ENCODE data around the gene MBNL1. TPM values are rescaled to one million over a fixed set of nuclear protein-coding genes. Genes with fewer than 3 reads are reported as not detected.

The MBNL1 gene
- total and polyA plus RNA-seq, 7 experiments from 2014 or later, result 371 to 675 (median 497) TPM

DNA sequence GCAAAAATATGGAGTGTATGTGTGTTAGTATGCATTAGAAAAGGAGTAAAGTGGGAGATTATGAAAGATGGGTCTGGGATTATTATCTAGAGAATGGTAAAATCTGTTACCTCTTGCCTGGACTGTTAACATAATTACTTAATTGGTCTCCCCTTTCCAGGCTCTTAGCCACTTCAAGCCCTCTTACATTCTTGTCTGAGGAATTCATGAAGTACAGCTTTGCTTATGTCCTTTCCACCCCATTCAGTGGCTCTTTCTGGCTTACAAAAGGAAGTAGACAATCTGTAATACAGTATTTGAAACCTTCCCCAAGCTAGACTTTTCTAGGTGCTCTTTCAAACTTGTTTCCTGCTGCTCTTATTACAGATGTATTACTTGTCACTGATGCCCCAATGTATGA, 129.8 kb downstream of the MBNL1 start:
- ChIA-PET POLR2A (interaction anchor here (1.0 kb wide), 1 partner anchor 38 kb away, joined by 3 read pairs; no protein-coding TSS in a partner anchor), CTCF (interaction anchor here (0.6 kb wide), 1 partner anchor 77 kb away, joined by 3 read pairs; no protein-coding TSS in a partner anchor)
- ATAC-seq (no peak), DNase-seq (no peak)
- H3K4me1 Mint-ChIP-seq, result peaks cover 43 to 89% (median 73%) of the 10 kb centered on the region in 7 donors
- no peaks in the 10 kb centered on the region for H3K27me3 ChIP-seq (ENCODE audit: control insufficient read depth in 2 of 2, insufficient read depth in 2 of 2, low read length in 2 of 2)
- no peak overlapping the region for H3K4me3 ChIP-seq (ENCODE audit: low read length)
- peaks cover 8 to 30% (median 18%) of the 10 kb centered on the region in 3 experiments for H3K36me3 ChIP-seq (ENCODE audit: control insufficient read depth in 2 of 3, insufficient read depth in 3 of 3, low read length in 3 of 3)
- H3K9me3 Mint-ChIP-seq, result peaks cover 0 to 5% (median 0%) of the 10 kb centered on the region in 11 donors
- intact Hi-C loops (cut with micrococcal nuclease), result loop anchor here in 1 of 2 donors (1.0 kb wide), 2 partner anchors 8 to 10 kb away; no protein-coding TSS in a partner anchor
- H3K9me3 ChIP-seq (ENCODE audit: control insufficient read depth in 2 of 3, low read length in 3 of 3), result no peaks in the 10 kb centered on the region
- no peaks in the 10 kb centered on the region for H3K27me3 Mint-ChIP-seq
- H3K36me3 Mint-ChIP-seq, result peaks cover 7 to 63% (median 38%) of the 10 kb centered on the region in 5 donors
- H3K27ac ChIP-seq (ENCODE audit: low read depth, low read length), result peak overlapping the region; percentile 48
- H3K4me3 Mint-ChIP-seq, result peak overlapping the region in 8 of 10 donors; percentile 9 to 71 (median 33)
- peak overlapping the region in 8 of 9 donors; percentile 23 to 89 (median 63) for H3K27ac Mint-ChIP-seq
- H3K4me1 ChIP-seq (ENCODE audit: control insufficient read depth in 2 of 2, insufficient read depth in 2 of 2, low read length in 2 of 2), result peaks cover 39 to 49% of the 10 kb centered on the region in 2 donors

DNA sequence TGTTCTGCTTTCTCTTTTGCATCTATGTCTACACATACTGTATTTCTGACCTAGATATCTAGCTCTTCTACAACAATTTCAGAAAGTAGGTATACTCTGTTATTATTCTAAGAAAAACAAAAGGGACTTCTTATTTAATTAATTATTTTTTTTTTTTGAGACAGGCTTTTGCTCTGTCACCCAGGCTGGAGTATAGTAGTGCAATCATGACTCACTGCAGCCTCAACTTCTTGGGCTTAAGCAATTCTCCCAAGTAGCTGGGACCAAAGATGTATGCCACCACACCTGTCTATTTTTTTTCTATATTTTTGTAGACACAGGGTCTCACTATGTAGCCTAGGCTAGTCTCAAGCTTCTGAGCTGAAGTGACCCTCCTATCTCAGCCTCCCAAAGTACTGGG, 130.6 kb downstream of the MBNL1 start:
- Mint-ChIP-seq H3K36me3 (peaks cover 7 to 60% (median 35%) of the 10 kb centered on the region in 5 donors), H3K27me3 (no peaks in the 10 kb centered on the region), H3K27ac (peak overlapping the region in 8 of 9 donors; percentile 20 to 89 (median 66)), H3K4me1 (peaks cover 49 to 91% (median 78%) of the 10 kb centered on the region in 7 donors), H3K9me3 (peaks cover 0 to 5% (median 0%) of the 10 kb centered on the region in 11 donors), H3K4me3 (peak overlapping the region in 7 of 10 donors; percentile 22 to 76 (median 38))
- ChIA-PET POLR2A (interaction anchor here (0.6 to 1.2 kb wide), 5 partner anchors 9 to 1220 kb away, joined by 3 to 11 read pairs (median 5); no protein-coding TSS in a partner anchor), CTCF (interaction anchor here (0.6 to 0.7 kb wide), 3 partner anchors 38 to 376 kb away, joined by 3 read pairs; no protein-coding TSS in a partner anchor)
- intact Hi-C loops (cut with micrococcal nuclease), result no loop called here
- no peaks in the 10 kb centered on the region for H3K27me3 ChIP-seq (ENCODE audit: control insufficient read depth in 2 of 2, insufficient read depth in 2 of 2, low read length in 2 of 2)
- ATAC-seq, result no peak
- H3K36me3 ChIP-seq (ENCODE audit: control insufficient read depth in 2 of 3, insufficient read depth in 3 of 3, low read length in 3 of 3), result peaks cover 8 to 25% (median 18%) of the 10 kb centered on the region in 3 experiments
- H3K4me1 ChIP-seq (ENCODE audit: control insufficient read depth in 2 of 2, insufficient read depth in 2 of 2, low read length in 2 of 2), result peaks cover 48 to 56% of the 10 kb centered on the region in 2 donors
- no peaks in the 10 kb centered on the region for H3K9me3 ChIP-seq (ENCODE audit: control insufficient read depth in 2 of 3, low read length in 3 of 3)
- H3K4me3 ChIP-seq (ENCODE audit: low read length), result no peak overlapping the region
- peak overlapping the region; percentile 48 for H3K27ac ChIP-seq (ENCODE audit: low read depth, low read length)
- DNase-seq, result no peak

DNA sequence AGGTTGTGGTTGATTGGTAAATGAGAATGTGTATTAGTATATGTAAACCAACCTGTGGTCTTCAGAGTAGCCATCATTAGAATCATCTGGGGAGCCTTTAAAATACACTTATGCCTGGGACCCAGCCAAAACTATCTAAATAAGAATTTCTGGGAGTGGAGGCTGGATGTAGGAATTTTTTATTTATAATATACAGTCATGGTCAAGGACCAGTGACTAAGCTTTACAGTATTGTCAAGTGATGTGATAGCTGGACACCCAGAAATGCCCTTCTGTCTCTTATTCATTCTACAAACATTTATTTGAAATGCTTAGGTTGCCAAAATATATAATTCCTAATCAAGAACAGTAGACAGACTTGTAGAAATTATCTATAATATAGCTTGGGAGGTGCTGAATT, 132.2 kb downstream of the MBNL1 start:
- H3K27ac Mint-ChIP-seq, result peak overlapping the region in 7 of 9 donors; percentile 20 to 91 (median 80)
- no peaks in the 10 kb centered on the region for H3K9me3 ChIP-seq (ENCODE audit: control insufficient read depth in 2 of 3, low read length in 3 of 3)
- CTCF ChIA-PET, result no interaction called here
- ATAC-seq, result no peak
- DNase-seq, result no peak
- H3K4me3 Mint-ChIP-seq, result peak overlapping the region in 5 of 10 donors; percentile 16 to 65 (median 49)
- H3K9me3 Mint-ChIP-seq, result peaks cover 0 to 5% (median 0%) of the 10 kb centered on the region in 11 donors
- peaks cover 47 to 91% (median 80%) of the 10 kb centered on the region in 7 donors for H3K4me1 Mint-ChIP-seq
- H3K4me3 ChIP-seq (ENCODE audit: low read length), result no peak overlapping the region
- peaks cover 48 to 62% of the 10 kb centered on the region in 2 donors for H3K4me1 ChIP-seq (ENCODE audit: control insufficient read depth in 2 of 2, insufficient read depth in 2 of 2, low read length in 2 of 2)
- no peaks in the 10 kb centered on the region for H3K27me3 Mint-ChIP-seq
- POLR2A ChIA-PET, result interaction anchor here (0.8 kb wide), 1 partner anchor 10 kb away, joined by 3 read pairs; no protein-coding TSS in a partner anchor
- no peaks in the 10 kb centered on the region for H3K27me3 ChIP-seq (ENCODE audit: control insufficient read depth in 2 of 2, insufficient read depth in 2 of 2, low read length in 2 of 2)
- H3K36me3 ChIP-seq (ENCODE audit: control insufficient read depth in 2 of 3, insufficient read depth in 3 of 3, low read length in 3 of 3), result peaks cover 8 to 14% (median 12%) of the 10 kb centered on the region in 3 experiments
- H3K27ac ChIP-seq (ENCODE audit: low read depth, low read length), result peak overlapping the region; percentile 42
- H3K36me3 Mint-ChIP-seq, result peaks cover 7 to 52% (median 28%) of the 10 kb centered on the region in 5 donors
- intact Hi-C loops (cut with micrococcal nuclease), result no loop called here

DNA sequence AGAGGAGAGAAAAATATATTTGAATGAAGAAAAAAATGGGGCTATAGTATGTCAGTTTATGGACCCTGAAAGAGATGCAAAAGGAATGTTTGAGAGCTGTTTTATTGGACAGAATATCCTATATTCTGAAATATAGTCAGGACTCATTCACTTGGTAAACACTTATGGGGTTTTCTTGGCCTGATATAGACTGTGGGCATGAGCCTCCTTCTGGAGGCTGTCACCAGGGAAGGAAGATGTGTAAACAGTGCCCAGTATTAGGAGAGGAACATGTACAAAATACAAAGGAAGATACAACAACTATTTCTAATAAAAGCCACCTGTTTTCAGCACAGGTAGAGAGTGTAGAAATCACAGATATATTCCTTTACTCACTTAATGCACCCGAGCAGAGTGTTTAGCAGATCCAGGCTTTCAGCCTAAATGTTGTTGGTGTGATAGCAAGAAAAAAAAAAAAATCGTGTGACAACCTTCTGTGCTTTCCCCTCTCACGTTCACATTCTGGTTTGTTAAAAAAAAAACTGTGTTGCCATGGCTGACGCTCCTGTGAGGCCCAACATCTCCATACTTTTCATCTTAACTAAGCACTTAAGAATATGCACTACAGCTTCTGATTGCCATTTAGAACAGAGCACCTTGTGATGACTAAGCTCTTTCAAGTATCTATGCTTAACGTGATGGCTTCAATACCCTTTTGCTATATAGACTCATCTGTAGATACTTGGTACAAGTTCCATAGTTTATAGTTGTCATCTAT, 134.1 kb downstream of the MBNL1 start:
- H3K9me3 Mint-ChIP-seq, result peaks cover 0 to 2% (median 0%) of the 10 kb centered on the region in 11 donors
- H3K4me1 ChIP-seq (ENCODE audit: control insufficient read depth in 2 of 2, insufficient read depth in 2 of 2, low read length in 2 of 2), result peaks cover 48 to 72% of the 10 kb centered on the region in 2 donors
- no peak overlapping the region for H3K4me3 ChIP-seq (ENCODE audit: low read length)
- CTCF ChIA-PET, result no interaction called here
- H3K27ac ChIP-seq (ENCODE audit: low read depth, low read length), result peak overlapping the region; percentile 66
- peak in 6 of 9 donors; percentile 6 to 69 (median 26) for DNase-seq
- peaks cover 0 to 4% (median 0%) of the 10 kb centered on the region in 3 experiments for H3K36me3 ChIP-seq (ENCODE audit: control insufficient read depth in 2 of 3, insufficient read depth in 3 of 3, low read length in 3 of 3)
- peak overlapping the region in 9 of 10 donors; percentile 32 to 65 (median 49) for H3K4me3 Mint-ChIP-seq
- intact Hi-C loops (cut with micrococcal nuclease), result loop anchor here in 1 of 2 donors (1.0 kb wide), 1 partner anchor 9 kb away; no protein-coding TSS in a partner anchor
- H3K36me3 Mint-ChIP-seq, result peaks cover 0 to 52% (median 21%) of the 10 kb centered on the region in 5 donors
- H3K4me1 Mint-ChIP-seq, result peaks cover 55 to 97% (median 86%) of the 10 kb centered on the region in 7 donors
- POLR2A ChIA-PET, result interaction anchor here (0.9 to 1.6 kb wide), 3 partner anchors 12 to 70 kb away, joined by 3 to 6 read pairs (median 4); no protein-coding TSS in a partner anchor
- H3K27me3 Mint-ChIP-seq, result no peaks in the 10 kb centered on the region
- peak overlapping the region; percentile 55 to 91 (median 73) for H3K27ac Mint-ChIP-seq
- H3K27me3 ChIP-seq (ENCODE audit: control insufficient read depth in 2 of 2, insufficient read depth in 2 of 2, low read length in 2 of 2), result no peaks in the 10 kb centered on the region
- H3K9me3 ChIP-seq (ENCODE audit: control insufficient read depth in 2 of 3, low read length in 3 of 3), result no peaks in the 10 kb centered on the region
- ATAC-seq, result peak; percentile 86

DNA sequence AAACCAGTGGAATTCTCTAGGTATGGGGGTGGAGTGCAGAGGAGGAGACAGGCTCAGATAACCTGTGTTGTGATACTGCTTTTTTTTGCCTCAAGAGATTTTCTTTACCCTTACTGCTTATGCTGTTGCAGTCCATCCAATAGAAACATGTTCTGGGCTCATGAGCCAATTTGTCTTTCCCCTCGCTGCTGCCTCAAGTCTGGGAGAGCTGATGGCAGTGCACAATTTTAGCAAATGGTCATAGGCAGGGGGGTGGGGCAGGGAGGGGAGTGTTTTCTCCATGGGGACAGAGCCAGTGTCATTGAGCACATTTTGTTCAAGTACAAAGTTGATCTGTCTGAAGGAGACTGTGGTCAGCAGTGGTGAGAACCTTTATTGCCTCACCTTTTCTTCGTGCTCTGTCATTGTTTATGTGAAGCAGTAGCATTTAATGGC, 134.9 kb downstream of the MBNL1 start:
- CTCF ChIA-PET, result no interaction called here
- peak overlapping the region in 8 of 9 donors; percentile 55 to 91 (median 76) for H3K27ac Mint-ChIP-seq
- intact Hi-C loops (cut with micrococcal nuclease), result loop anchor here in 1 of 2 donors (1.0 kb wide), 1 partner anchor 9 kb away; no protein-coding TSS in a partner anchor

DNA sequence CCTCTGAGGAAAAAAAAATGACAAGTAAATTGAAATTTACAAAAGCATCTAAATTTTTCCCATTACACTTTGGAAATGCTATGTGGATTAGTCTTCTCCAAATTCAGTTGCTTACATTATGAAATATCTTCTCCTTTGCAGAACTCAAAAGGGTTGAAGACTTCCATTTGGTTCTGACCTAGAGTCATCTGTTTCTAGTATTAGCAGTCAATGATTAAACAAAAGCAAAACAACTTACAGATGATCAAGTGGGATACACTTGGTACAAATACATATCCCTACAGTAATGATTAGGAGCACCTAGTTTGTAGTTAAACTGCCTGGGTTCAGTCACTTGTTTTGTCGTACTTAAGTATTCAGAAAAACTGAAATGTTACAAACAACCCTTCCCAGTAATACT, 136.2 kb downstream of the MBNL1 start:
- Histone ChIP-seq H3K27ac (ENCODE audit: low read depth, low read length) (no peak overlapping the region), H3K36me3 (ENCODE audit: control insufficient read depth in 2 of 3, insufficient read depth in 3 of 3, low read length in 3 of 3) (no peaks in the 10 kb centered on the region), H3K4me1 (ENCODE audit: control insufficient read depth in 2 of 2, insufficient read depth in 2 of 2, low read length in 2 of 2) (peaks cover 45 to 57% of the 10 kb centered on the region in 2 donors), H3K9me3 (ENCODE audit: control insufficient read depth in 2 of 3, low read length in 3 of 3) (no peaks in the 10 kb centered on the region), H3K4me3 (ENCODE audit: low read length) (no peak overlapping the region), H3K27me3 (ENCODE audit: control insufficient read depth in 2 of 2, insufficient read depth in 2 of 2, low read length in 2 of 2) (no peaks in the 10 kb centered on the region)
- H3K27ac Mint-ChIP-seq, result peak overlapping the region in 5 of 9 donors; percentile 30 to 87 (median 51)
- intact Hi-C loops (cut with micrococcal nuclease), result no loop called here
- CTCF ChIA-PET, result no interaction called here
- no peak for ATAC-seq
- DNase-seq, result no peak
- H3K4me1 Mint-ChIP-seq, result peaks cover 43 to 91% (median 77%) of the 10 kb centered on the region in 7 donors
- H3K9me3 Mint-ChIP-seq, result peaks cover 0 to 2% (median 0%) of the 10 kb centered on the region in 11 donors
- H3K4me3 Mint-ChIP-seq, result peak overlapping the region in 2 of 10 donors; percentile 30 to 32
- no peaks in the 10 kb centered on the region for H3K27me3 Mint-ChIP-seq
- peaks cover 0 to 48% (median 21%) of the 10 kb centered on the region in 5 donors for H3K36me3 Mint-ChIP-seq
- POLR2A ChIA-PET, result interaction anchor here (1.0 kb wide), 1 partner anchor 13 kb away, joined by 4 read pairs; no protein-coding TSS in a partner anchor

More for the DNA sequence above, 134.9 kb downstream of the MBNL1 start:
- no peaks in the 10 kb centered on the region for H3K27me3 Mint-ChIP-seq
- peak overlapping the region in 8 of 10 donors; percentile 4 to 65 (median 44) for H3K4me3 Mint-ChIP-seq
- H3K4me3 ChIP-seq (ENCODE audit: low read length), result no peak overlapping the region
- peak overlapping the region; percentile 66 for H3K27ac ChIP-seq (ENCODE audit: low read depth, low read length)
- H3K36me3 Mint-ChIP-seq, result peaks cover 0 to 52% (median 21%) of the 10 kb centered on the region in 5 donors
- no peaks in the 10 kb centered on the region for H3K9me3 ChIP-seq (ENCODE audit: control insufficient read depth in 2 of 3, low read length in 3 of 3)
- no peaks in the 10 kb centered on the region for H3K27me3 ChIP-seq (ENCODE audit: control insufficient read depth in 2 of 2, insufficient read depth in 2 of 2, low read length in 2 of 2)
- H3K9me3 Mint-ChIP-seq, result peaks cover 0 to 2% (median 0%) of the 10 kb centered on the region in 11 donors
- H3K36me3 ChIP-seq (ENCODE audit: control insufficient read depth in 2 of 3, insufficient read depth in 3 of 3, low read length in 3 of 3), result peaks cover 0 to 4% (median 0%) of the 10 kb centered on the region in 3 experiments
- H3K4me1 ChIP-seq (ENCODE audit: control insufficient read depth in 2 of 2, insufficient read depth in 2 of 2, low read length in 2 of 2), result peaks cover 48 to 65% of the 10 kb centered on the region in 2 donors
- POLR2A ChIA-PET, result interaction anchor here (1.6 kb wide), 2 partner anchors 13 to 71 kb away, joined by 4 to 6 read pairs; no protein-coding TSS in a partner anchor
- no peak for ATAC-seq
- peaks cover 54 to 98% (median 86%) of the 10 kb centered on the region in 7 donors for H3K4me1 Mint-ChIP-seq
- no peak for DNase-seq

Measured in naive thymus-derived CD4-positive, alpha-beta T cell (primary cell).